ENCODE results near the gene STXBP1. TPM values are rescaled to one million over a fixed set of nuclear protein-coding genes. Genes with fewer than 3 reads are reported as not detected.

STXBP1 gene
- total RNA-seq, 4 donors from 2014 or later, result 17.2 to 34.0 (median 19.8) TPM

DNA sequence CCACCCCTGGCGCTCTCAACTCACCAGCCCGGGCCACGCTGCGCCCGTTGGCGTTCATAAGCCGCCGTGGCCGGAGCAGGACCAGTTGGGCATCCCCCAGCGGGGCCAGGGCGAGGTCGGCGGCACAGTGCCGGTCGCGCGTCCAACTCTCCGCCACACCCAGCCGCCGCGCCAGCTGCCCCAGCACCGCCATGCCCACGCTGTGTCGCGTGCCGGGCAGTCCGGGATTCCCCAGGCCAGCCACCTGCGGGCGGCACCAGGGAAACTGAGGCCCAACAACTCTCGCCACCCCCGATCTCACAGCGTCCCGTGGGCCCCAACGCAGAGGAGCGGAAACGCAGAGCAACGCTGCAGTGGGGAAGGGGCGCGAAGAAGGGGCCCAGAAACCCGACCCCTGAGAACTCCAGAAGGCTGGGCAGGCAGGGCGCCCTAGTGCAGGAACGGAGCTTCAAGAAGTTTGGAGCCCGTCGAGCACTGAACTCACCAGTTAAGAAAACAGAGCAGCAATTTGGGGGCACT is 102.9 kb downstream of the STXBP1 start:
- WGBS, result 0% methylated on average over 8 of the region's 44 CpGs
- peaks cover 0 to under 1% (median 0%) of the 10 kb centered on the region in 4 donors for H3K27me3 ChIP-seq
- intact Hi-C loops (cut with DNase I), result loop anchor here (5.0 kb wide), 1 partner anchor 103 kb away; the partner anchor contains the start of gene STXBP1
- no peaks in the 10 kb centered on the region for H3K9me3 ChIP-seq
- peaks cover 0 to 7% (median 2%) of the 10 kb centered on the region in 4 donors for H3K36me3 ChIP-seq
- peak overlapping the region; percentile 75 to 88 (median 82) for H3K27ac ChIP-seq (replicated peaks in 1 of 4)
- peak overlapping the region; percentile 77 to 87 (median 78) for H3K4me3 ChIP-seq
- DNase-seq (ENCODE audit: extremely low spot score), result no peak
- no peak for TF ChIP-seq EP300 (IDR thresholded peaks at IDR 0.05)
- no peak for TF ChIP-seq POLR2AphosphoS5 (IDR thresholded peaks at IDR 0.05)
- TF ChIP-seq, protein P1, sequence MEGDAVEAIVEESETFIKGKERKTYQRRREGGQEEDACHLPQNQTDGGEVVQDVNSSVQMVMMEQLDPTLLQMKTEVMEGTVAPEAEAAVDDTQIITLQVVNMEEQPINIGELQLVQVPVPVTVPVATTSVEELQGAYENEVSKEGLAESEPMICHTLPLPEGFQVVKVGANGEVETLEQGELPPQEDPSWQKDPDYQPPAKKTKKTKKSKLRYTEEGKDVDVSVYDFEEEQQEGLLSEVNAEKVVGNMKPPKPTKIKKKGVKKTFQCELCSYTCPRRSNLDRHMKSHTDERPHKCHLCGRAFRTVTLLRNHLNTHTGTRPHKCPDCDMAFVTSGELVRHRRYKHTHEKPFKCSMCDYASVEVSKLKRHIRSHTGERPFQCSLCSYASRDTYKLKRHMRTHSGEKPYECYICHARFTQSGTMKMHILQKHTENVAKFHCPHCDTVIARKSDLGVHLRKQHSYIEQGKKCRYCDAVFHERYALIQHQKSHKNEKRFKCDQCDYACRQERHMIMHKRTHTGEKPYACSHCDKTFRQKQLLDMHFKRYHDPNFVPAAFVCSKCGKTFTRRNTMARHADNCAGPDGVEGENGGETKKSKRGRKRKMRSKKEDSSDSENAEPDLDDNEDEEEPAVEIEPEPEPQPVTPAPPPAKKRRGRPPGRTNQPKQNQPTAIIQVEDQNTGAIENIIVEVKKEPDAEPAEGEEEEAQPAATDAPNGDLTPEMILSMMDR (IDR thresholded peaks at IDR 0.05), result no peak
- TF ChIP-seq POLR2A (IDR thresholded peaks at IDR 0.05; ENCODE audit: low read depth), result no peak
- peaks cover 16 to 26% (median 21%) of the 10 kb centered on the region in 4 donors for H3K4me1 ChIP-seq

DNA sequence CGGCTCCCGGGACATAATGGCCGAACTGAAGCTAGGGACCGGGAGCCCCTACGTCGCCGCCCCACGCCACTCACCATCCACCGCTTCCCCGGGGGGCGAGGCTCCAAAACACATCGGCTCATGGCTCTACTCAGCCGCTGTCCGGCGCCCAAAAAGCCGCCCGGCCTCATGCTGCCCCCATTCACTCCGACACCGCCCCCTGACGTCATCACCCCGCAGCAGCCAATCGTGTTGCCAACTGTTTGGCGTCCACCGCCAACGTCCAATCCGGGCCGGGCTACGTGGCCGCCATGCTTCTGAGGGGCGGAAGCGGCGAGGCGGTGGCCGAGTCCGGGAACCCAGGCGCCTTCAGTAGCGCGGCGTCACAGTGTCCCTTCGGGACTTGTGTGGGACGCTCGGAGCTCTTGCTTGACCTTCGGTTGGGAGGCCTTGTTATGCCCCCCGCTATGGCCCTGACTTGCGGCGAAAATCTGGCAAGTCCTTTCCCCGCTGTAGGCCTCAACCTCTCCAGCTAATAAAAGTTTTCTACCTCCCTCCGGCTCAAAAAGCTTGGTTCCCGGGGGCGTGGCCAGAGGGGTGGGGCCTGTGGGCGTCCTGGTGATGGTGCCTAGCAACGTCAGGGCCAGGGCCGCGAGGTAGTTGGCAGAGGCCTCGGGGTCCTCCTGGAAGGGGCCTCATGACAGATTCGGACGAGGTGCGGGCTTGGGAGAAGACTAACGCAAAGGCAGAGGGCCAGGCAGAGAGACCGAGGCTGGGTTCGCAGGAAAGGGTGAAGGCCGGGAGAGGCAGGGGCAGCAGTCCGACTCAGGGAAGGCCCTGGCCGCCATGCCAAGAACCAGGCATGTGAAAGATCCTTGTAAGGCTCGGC is 103.6 kb downstream of the STXBP1 start, which contains the start of the genes PTRH1 and TTC16:
PTRH1 (minus strand) TSS at position 194 of the 868 bp plus-strand sequence; CDS start at position 170, 24 bp downstream.
TTC16 (plus strand) TSS at position 610 of the 868 bp plus-strand sequence; CDS start at position 677, 67 bp downstream.
- intact Hi-C loops (cut with DNase I), result loop anchor here (5.0 kb wide), 1 partner anchor 103 kb away; the partner anchor contains the start of gene STXBP1
- Histone ChIP-seq H3K4me1 (peaks cover 16 to 26% (median 21%) of the 10 kb centered on the region in 4 donors), H3K27me3 (peaks cover 0 to 5% (median 0%) of the 10 kb centered on the region in 4 donors), H3K4me3 (peak within 1 kb of the TSS; percentile 77 to 87 (median 78)), H3K27ac (replicated peaks in 1 of 4) (peak within 1 kb of the TSS; percentile 75 to 88 (median 82)), H3K9me3 (no peaks in the 10 kb centered on the region), H3K36me3 (peaks cover 0 to 7% (median 2%) of the 10 kb centered on the region in 4 donors)
- WGBS, result 13% methylated on average over 21 of the region's 65 CpGs
- TF ChIP-seq, protein P1 (IDR thresholded peaks at IDR 0.05), result no peak
- TF ChIP-seq EP300 (IDR thresholded peaks at IDR 0.05) (no peak), POLR2AphosphoS5 (IDR thresholded peaks at IDR 0.05) (peak; percentile 81 to 82), POLR2A (IDR thresholded peaks at IDR 0.05; ENCODE audit: low read depth) (no peak)
- peak; percentile 99 for DNase-seq (ENCODE audit: extremely low spot score)

DNA sequence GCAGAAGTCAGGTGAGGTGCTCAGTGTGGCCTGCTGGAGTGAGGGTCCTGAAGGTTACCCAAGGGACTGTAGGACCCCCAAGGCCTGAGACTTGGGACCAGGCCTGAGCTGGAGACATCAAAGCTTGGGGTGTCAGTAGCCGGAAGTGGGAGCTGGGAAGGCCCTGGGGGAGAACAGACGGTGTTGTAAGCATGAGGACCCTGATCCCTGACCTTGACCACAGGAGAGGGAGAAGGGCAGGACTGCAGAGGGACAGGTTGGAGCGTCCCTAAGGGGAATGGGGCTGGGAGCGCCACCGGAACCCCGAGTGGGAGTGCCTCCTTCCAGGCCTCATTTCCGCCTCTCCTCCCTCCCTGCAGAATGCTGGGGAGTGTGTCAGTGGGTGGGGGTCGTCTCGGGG is 104.3 kb downstream of the STXBP1 start:
- intact Hi-C loops (cut with DNase I), result loop anchor here (5.0 kb wide), 1 partner anchor 104 kb away; the partner anchor contains the start of gene STXBP1
- peaks cover 0 to 7% (median 2%) of the 10 kb centered on the region in 4 donors for H3K36me3 ChIP-seq
- H3K27ac ChIP-seq (replicated peaks in 1 of 4), result peak overlapping the region; percentile 75 to 88 (median 82)
- peaks cover 0 to 11% (median 0%) of the 10 kb centered on the region in 4 donors for H3K27me3 ChIP-seq
- no peaks in the 10 kb centered on the region for H3K9me3 ChIP-seq
- H3K4me1 ChIP-seq, result peaks cover 16 to 26% (median 21%) of the 10 kb centered on the region in 4 donors
- 82% methylated on average over 7 of the region's 9 CpGs for WGBS
- H3K4me3 ChIP-seq, result peak overlapping the region; percentile 77 to 87 (median 78)
- no peak for DNase-seq (ENCODE audit: extremely low spot score)
- no peak for TF ChIP-seq EP300 (IDR thresholded peaks at IDR 0.05)
- TF ChIP-seq POLR2A (IDR thresholded peaks at IDR 0.05; ENCODE audit: low read depth), result no peak
- TF ChIP-seq, protein P1 (IDR thresholded peaks at IDR 0.05), result no peak
- TF ChIP-seq POLR2AphosphoS5 (IDR thresholded peaks at IDR 0.05), result no peak

DNA sequence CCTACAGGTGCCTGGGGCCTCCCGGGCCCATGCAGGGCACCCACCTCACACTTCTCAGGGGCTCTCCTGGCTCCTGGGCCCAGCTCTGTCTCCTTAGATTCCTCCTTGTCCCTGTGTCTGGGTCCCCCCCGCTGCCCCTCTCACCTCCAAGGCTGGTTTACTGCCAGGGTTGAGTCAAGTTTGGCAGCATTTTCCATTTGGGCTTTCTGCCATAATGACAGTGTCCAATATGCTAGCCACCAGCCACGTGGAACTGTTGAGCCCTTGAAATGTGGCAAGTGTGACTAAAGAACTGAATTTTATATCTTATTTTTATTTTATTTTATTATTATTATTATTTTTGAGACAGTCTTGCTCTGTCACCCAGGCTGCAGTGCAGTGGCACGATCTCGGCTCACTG is 105.7 kb downstream of the STXBP1 start:
- no peak for TF ChIP-seq EP300 (IDR thresholded peaks at IDR 0.05)
- no peak for TF ChIP-seq POLR2A (IDR thresholded peaks at IDR 0.05; ENCODE audit: low read depth)
- TF ChIP-seq POLR2AphosphoS5 (IDR thresholded peaks at IDR 0.05), result no peak
- peaks cover 0 to 13% (median 0%) of the 10 kb centered on the region in 4 donors for H3K27me3 ChIP-seq
- no peak for DNase-seq (ENCODE audit: extremely low spot score)
- no peaks in the 10 kb centered on the region for H3K9me3 ChIP-seq
- WGBS, result 83% methylated on average over 5 of the region's 5 CpGs
- no peak overlapping the region for H3K4me3 ChIP-seq
- H3K36me3 ChIP-seq, result no peaks in the 10 kb centered on the region
- intact Hi-C loops (cut with DNase I), result loop anchor here (5.0 kb wide), 1 partner anchor 105 kb away; the partner anchor contains the start of gene STXBP1
- H3K27ac ChIP-seq (replicated peaks in 1 of 4), result no peak overlapping the region
- peaks cover 16 to 26% (median 21%) of the 10 kb centered on the region in 4 donors for H3K4me1 ChIP-seq
